Vagina (tissue), 2 donors: Measurements from ENCODE around the gene STEAP2.

Source experiments
- CTCF ChIP-seq, 3 experiments: fragments of 450-650 bp in 2 of 3; fragments of 200-600 bp in 1 of 3; sonication (generic) in 1 of 3; IDR thresholded peaks; one replicate each; pipeline ENCODE4 v1.5.1; 2017 to 2019; ENCODE audit warnings: antibody characterized with exemption in 3 of 3, mild to moderate bottlenecking in 2 of 3, moderate library complexity in 2 of 3
- POLR2A ChIP-seq, 2 donors: fragments of 450-650 bp; IDR thresholded peaks; one replicate each; pipeline ENCODE4 v1.6.1; 2017; ENCODE audit warnings: antibody characterized with exemption in 2 of 2, mild to moderate bottlenecking in 2 of 2, moderate library complexity in 2 of 2

- TF ChIP-seq CTCF (IDR thresholded peaks at IDR 0.05), result no peak
- no peak for TF ChIP-seq POLR2A (IDR thresholded peaks at IDR 0.05)
Observed at GRCh38 chr7:90244565-90244908, 33.0 kb downstream of the STEAP2 start.
